H1 (cell line): ENCODE results near the gene DAPK2. TPM values are rescaled to one million over a fixed set of nuclear protein-coding genes. Genes with fewer than 3 reads are reported as not detected.

Source experiments
- CTCF ChIA-PET: fragments of 300-600 bp; sonication (Branson Sonifier 250); formaldehyde crosslinking; loops from one replicate; lab custom pipeline; 2021; ENCODE audit not compliant: partially characterized antibody; lab: Charles Lee
- POLR2A ChIA-PET: fragments of 300-600 bp; sonication (Branson Sonifier 250); formaldehyde crosslinking; loops from one replicate; lab custom pipeline; 2021; ENCODE audit warnings: inconsistent platforms; ENCODE audit not compliant: partially characterized antibody; lab: Charles Lee
- DNase-seq, 2 experiments: peaks; one replicate each; pipeline versions ENCODE4 v3.0.0 to v3.0.0-alpha.2; 2010 to 2022; ENCODE audit warnings: low spot score in 2 of 2, low read depth in 1 of 2, mixed read lengths in 1 of 2
- FAIRE-seq: peaks from 2 replicates; lab custom pipeline; 2011; peaks lifted over from hg19 to GRCh38; lab: Jason Lieb, UNC
- H2AFZ ChIP-seq: 2 replicates; pipeline ENCODE4 v1.8.1; 2012; ENCODE audit warnings: low read length, inconsistent platforms
- H2AK5ac ChIP-seq: 2 replicates; pipeline ENCODE4 v1.6.1; 2013; ENCODE audit warnings: low read depth, low read length
- H2BK120ac ChIP-seq: replicated peaks from 2 replicates; pipeline ENCODE3; 2013; ENCODE audit warnings: low read depth, low read length, inconsistent platforms
- H2BK12ac ChIP-seq: 2 replicates; pipeline ENCODE4 v1.6.1; 2013; ENCODE audit warnings: low read depth, low read length
- H2BK15ac ChIP-seq: 2 replicates; pipeline ENCODE4 v1.6.1; 2013; ENCODE audit warnings: low read length
- H2BK20ac ChIP-seq: 2 replicates; pipeline ENCODE4 v1.6.1; 2013; ENCODE audit warnings: low read length
- H2BK5ac ChIP-seq: 2 replicates; pipeline ENCODE4 v1.6.1; 2013; ENCODE audit warnings: low read depth, low read length
- H3K14ac ChIP-seq: 2 replicates; pipeline ENCODE4 v1.6.1; 2013; ENCODE audit warnings: inconsistent platforms; ENCODE audit not compliant: insufficient read length
- H3K18ac ChIP-seq: 2 replicates; pipeline ENCODE4 v1.6.1; 2013; ENCODE audit warnings: low read length; ENCODE audit errors: extremely low read depth
- H3K23ac ChIP-seq: 2 replicates; pipeline ENCODE4 v1.6.1; 2013; ENCODE audit warnings: inconsistent platforms; ENCODE audit not compliant: insufficient read length
- H3K23me2 ChIP-seq: 2 replicates; pipeline ENCODE4 v1.6.1; 2013; ENCODE audit warnings: low read depth, low read length
- H3K27ac ChIP-seq: 2 replicates; pipeline ENCODE4 v1.6.1; 2011; ENCODE audit warnings: low read depth, low read length, inconsistent platforms
- H3K27me3 ChIP-seq, 4 experiments: replicated peaks in 1 of 4; 1 replicate in 1 of 4; 2 replicates in 3 of 4; pipeline versions ENCODE4 v1.6.1 to v1.8.1; 2011 to 2013; ENCODE audit warnings: low read length in 3 of 4, mild to moderate bottlenecking in 3 of 4, inconsistent platforms in 2 of 4, mixed read lengths in 2 of 4, moderate library complexity in 1 of 4; ENCODE audit not compliant: control insufficient read depth in 3 of 4, insufficient read depth in 3 of 4; ENCODE audit errors: extremely low read depth in 1 of 4
- H3K36me3 ChIP-seq, 4 experiments: 2 replicates each; pipeline versions ENCODE4 v1.6.1 to v1.8.1; 2011 to 2013; ENCODE audit warnings: mild to moderate bottlenecking in 4 of 4, low read length in 3 of 4, moderate library complexity in 2 of 4, control low read depth in 1 of 4, inconsistent platforms in 1 of 4; ENCODE audit not compliant: insufficient read depth in 4 of 4, control insufficient read depth in 2 of 4
- H3K4ac ChIP-seq: replicated peaks from 2 replicates; pipeline ENCODE3; 2013; ENCODE audit warnings: low read length, low read depth, mixed read lengths, inconsistent platforms; ENCODE audit not compliant: insufficient read length
- H3K4me1 ChIP-seq, 4 experiments: replicated peaks in 1 of 4; 1 replicate in 1 of 4; 2 replicates in 3 of 4; pipeline versions ENCODE4 v1.6.1 to v1.8.1; 2011 to 2013; ENCODE audit warnings: low read length in 3 of 4, inconsistent platforms in 2 of 4, mixed read lengths in 1 of 4; ENCODE audit not compliant: insufficient read depth in 4 of 4, control insufficient read depth in 3 of 4
- H3K4me2 ChIP-seq, 2 experiments: 2 replicates each; pipeline versions ENCODE4 v1.6.1 to v1.8.1; 2011 to 2013; ENCODE audit warnings: low read depth in 2 of 2, low read length in 2 of 2, control low read depth in 1 of 2, inconsistent platforms in 1 of 2, mild to moderate bottlenecking in 1 of 2; ENCODE audit not compliant: insufficient read depth in 1 of 2
- H3K4me3 ChIP-seq, 4 experiments: fragments of 200-600, 300-600 bp in 1 of 4; sonication (generic), shearing (Covaris generic), sonication (Bioruptor Twin) in 1 of 4; 2 replicates each; pipeline versions ENCODE4 v1.5.1 to v1.8.1; 2011 to 2016; ENCODE audit warnings: low read length in 4 of 4, low read depth in 3 of 4, control low read depth in 2 of 4, inconsistent platforms in 2 of 4, mild to moderate bottlenecking in 2 of 4, mixed read lengths in 1 of 4, moderate library complexity in 1 of 4; ENCODE audit not compliant: insufficient read depth in 2 of 4; ENCODE audit errors: extremely low read depth in 1 of 4
- H3K56ac ChIP-seq: replicated peaks from 2 replicates; pipeline ENCODE3; 2013; ENCODE audit warnings: low read depth, mild to moderate bottlenecking, mixed read lengths, low read length, inconsistent platforms; ENCODE audit not compliant: insufficient read length
- H3K79me1 ChIP-seq: 2 replicates; pipeline ENCODE4 v1.6.1; 2013; ENCODE audit warnings: low read depth, low read length, control low read depth
- H3K79me2 ChIP-seq, 2 experiments: 2 replicates each; pipeline versions ENCODE4 v1.6.1 to v1.8.1; 2012 to 2013; ENCODE audit warnings: low read length in 2 of 2, mild to moderate bottlenecking in 2 of 2, inconsistent platforms in 1 of 2; ENCODE audit not compliant: insufficient read depth in 2 of 2, control insufficient read depth in 1 of 2
- H3K9ac ChIP-seq, 4 experiments: replicated peaks in 1 of 4; 1 replicate in 1 of 4; 2 replicates in 3 of 4; pipeline versions ENCODE4 v1.6.1 to v1.8.1; 2011 to 2013; ENCODE audit warnings: low read depth in 3 of 4, low read length in 3 of 4, control low read depth in 2 of 4, mild to moderate bottlenecking in 2 of 4, moderate library complexity in 2 of 4, inconsistent platforms in 1 of 4; ENCODE audit errors: extremely low read depth in 1 of 4
- H3K9me3 ChIP-seq, 2 experiments: 2 replicates each; pipeline versions ENCODE4 v1.6.1 to v1.8.1; 2012 to 2013; ENCODE audit warnings: mild to moderate bottlenecking in 2 of 2, moderate library complexity in 2 of 2, control low read depth in 1 of 2, inconsistent platforms in 1 of 2, low read depth in 1 of 2, low read length in 1 of 2, mixed read lengths in 1 of 2; ENCODE audit not compliant: insufficient read depth in 2 of 2
- H4K20me1 ChIP-seq, 2 experiments: replicated peaks in 1 of 2; 2 replicates each; pipeline versions ENCODE3 to v1.8.1; 2011 to 2013; ENCODE audit warnings: inconsistent platforms in 2 of 2, low read length in 2 of 2, mild to moderate bottlenecking in 1 of 2; ENCODE audit not compliant: insufficient read depth in 2 of 2, control insufficient read depth in 1 of 2
- H4K5ac ChIP-seq: 2 replicates; pipeline ENCODE4 v1.6.1; 2013; ENCODE audit warnings: low read length, low read depth, mixed read lengths, inconsistent platforms; ENCODE audit not compliant: insufficient read length
- H4K8ac ChIP-seq: 2 replicates; pipeline ENCODE4 v1.8.0; 2013; ENCODE audit warnings: mild to moderate bottlenecking, moderate library complexity, low read length, inconsistent platforms; ENCODE audit not compliant: insufficient read depth; ENCODE audit errors: extremely low read depth
- H4K91ac ChIP-seq: replicated peaks from 2 replicates; pipeline ENCODE3; 2013; ENCODE audit warnings: low read length, mixed read lengths, inconsistent platforms; ENCODE audit not compliant: insufficient read length
- CREB1 ChIP-seq: IDR thresholded peaks from 2 replicates; pipeline ENCODE4 v1.6.1; 2012; ENCODE audit warnings: inconsistent platforms
- EP300 ChIP-seq, 2 experiments: IDR thresholded peaks; 1 replicate in 1 of 2; 2 replicates in 1 of 2; pipeline ENCODE4 v1.6.1; 2011 to 2012; ENCODE audit warnings: low read depth in 2 of 2, low read length in 2 of 2, mild to moderate bottlenecking in 2 of 2, borderline replicate concordance in 1 of 2, inconsistent platforms in 1 of 2, moderate library complexity in 1 of 2
- EZH2 ChIP-seq: fragments of 200-600 bp; sonication (generic); IDR thresholded peaks from 2 replicates; pipeline ENCODE4 v1.7.1; 2012; ENCODE audit warnings: low read depth, mild to moderate bottlenecking, moderate library complexity, low read length, inconsistent platforms; ENCODE audit not compliant: severe bottlenecking
- GABPA ChIP-seq: IDR thresholded peaks from 2 replicates; pipeline ENCODE4 v1.6.1; 2011; ENCODE audit warnings: mild to moderate bottlenecking, low read length, moderate library complexity, borderline replicate concordance; ENCODE audit not compliant: insufficient read depth
- NANOG ChIP-seq: IDR thresholded peaks from 2 replicates; pipeline ENCODE4 v1.6.1; 2011; ENCODE audit warnings: low read length, low read depth, mild to moderate bottlenecking, inconsistent platforms; ENCODE audit not compliant: insufficient read depth, poor library complexity, severe bottlenecking
- NRF1 ChIP-seq: IDR thresholded peaks from 2 replicates; pipeline ENCODE4 v1.6.1; 2011; ENCODE audit warnings: mild to moderate bottlenecking, low read depth, low read length, improper control_type of control experiment
- RFX5 ChIP-seq: IDR thresholded peaks from 2 replicates; pipeline ENCODE4 v1.6.1; 2011; ENCODE audit warnings: low read depth, low read length, improper control_type of control experiment, borderline replicate concordance
- SRF ChIP-seq: IDR thresholded peaks from 2 replicates; pipeline ENCODE4 v1.6.1; 2011; ENCODE audit warnings: mild to moderate bottlenecking, low read depth, low read length, moderate library complexity
- TAF1 ChIP-seq: IDR thresholded peaks from 2 replicates; pipeline ENCODE4 v1.6.1; 2011; ENCODE audit warnings: mild to moderate bottlenecking, low read depth, low read length
- TCF12 ChIP-seq: IDR thresholded peaks from 2 replicates; pipeline ENCODE4 v1.6.1; 2011; ENCODE audit warnings: low read depth, mild to moderate bottlenecking, low read length
- WGBS, 2 experiments: shearing (Covaris generic) in 1 of 2; methylation state at CpG; one replicate each; pipeline versions ENCODE4 v1.1.6 to v1.1.7; 2013 to 2015; ENCODE audit warnings: low lambda C conversion rate in 2 of 2, mixed read lengths in 2 of 2, inconsistent platforms in 1 of 2, low coverage in 1 of 2, missing lambda C conversion rate in 1 of 2; ENCODE audit not compliant: insufficient replicate concordance in 2 of 2, insufficient coverage in 1 of 2, insufficient read length in 1 of 2; ENCODE audit errors: extremely low coverage in 1 of 2, missing lambda C conversion rate in 1 of 2; 5-methylcytosine and 5-hydroxymethylcytosine counted together
- polyA plus RNA-seq, 7 experiments: library from polyadenylated mRNA; depleted of rRNA in 3 of 7; stranded (reverse) in 5 of 7; unstranded in 2 of 7; fragments of >200 nt in 5 of 7; fragments of 200-250 nt in 2 of 7; gene quantifications; 1 replicate in 5 of 7; 2 replicates in 1 of 7; 4 replicates in 1 of 7; pipeline versions ENCODE4 v1.2.1 to v1.2.3, GENCODE V29; 2011 to 2013; ENCODE audit warnings: missing spikeins in 2 of 7, mixed read lengths in 2 of 7
- total RNA-seq: library from RNA; stranded (reverse); fragmentation: NEBNext Ultra II Directional; extraction: Animal tissue kit (Norgen Biotek cat#: 25700); gene quantifications from 2 replicates; pipeline ENCODE4 v1.2.1, GENCODE V29; 2021
- TF ChIP-seq, protein P1 (sequence below): IDR thresholded peaks from 2 replicates; pipeline ENCODE4 v1.6.1; 2011; ENCODE audit warnings: low read length, improper control_type of control experiment
- TF ChIP-seq, protein P2 (sequence below): IDR thresholded peaks from 2 replicates; pipeline ENCODE4 v1.6.1; 2012; ENCODE audit warnings: inconsistent platforms

Gene DAPK2
- total and polyA plus RNA-seq, 2 of the 8 experiments (the other 6 are each of a cell fraction or from before 2014, with no cell fraction given): 1.8 to 2.9 TPM

DNA sequence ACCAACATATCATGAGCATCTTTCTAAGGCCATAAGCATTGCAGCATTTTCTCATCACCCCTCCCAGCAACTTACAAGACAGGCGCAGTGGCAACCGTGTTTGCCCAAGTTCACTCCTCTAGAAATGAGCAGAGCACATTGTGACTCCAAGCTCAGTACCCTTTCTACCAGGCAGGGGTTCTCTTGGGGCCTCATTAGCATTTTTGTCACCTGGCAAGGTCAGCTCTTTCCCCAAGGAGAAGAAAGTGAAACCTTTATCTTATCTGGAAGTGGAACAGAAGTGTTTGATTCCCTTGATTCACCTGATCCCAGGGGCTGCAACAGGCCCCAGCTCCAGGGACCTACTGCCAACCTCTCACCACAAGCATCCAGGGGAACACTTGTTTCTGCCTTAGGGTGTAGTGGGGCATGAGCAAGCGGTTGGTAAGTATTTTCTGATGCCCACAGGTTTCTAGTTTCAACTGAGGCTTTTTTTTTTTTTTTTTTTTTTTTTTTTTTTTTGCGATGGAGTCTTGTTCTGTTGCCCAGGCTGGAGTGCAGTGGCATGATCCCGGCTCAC, 168.5 kb downstream of the DAPK2 start:
- H3K23ac ChIP-seq: no peak overlapping the region
- ChIA-PET POLR2A (no interaction called here), CTCF (interaction anchor here (0.7 to 7.3 kb wide), 4 partner anchors 10 to 126 kb away, joined by 3 to 66 read pairs (median 8); no protein-coding TSS in a partner anchor)
- no peak overlapping the region for H4K91ac ChIP-seq
- H2BK12ac ChIP-seq: no peak overlapping the region
- no peak overlapping the region for H2AFZ ChIP-seq
- no peak overlapping the region for H4K5ac ChIP-seq
- no peaks in the 10 kb centered on the region for H3K23me2 ChIP-seq
- no peak overlapping the region for H3K14ac ChIP-seq
- H3K9ac ChIP-seq: no peak overlapping the region
- 88% methylated on average over 4 of the region's 5 CpGs; no CpG with 5 or more reads in 1 of the 2 experiments for WGBS, 2 experiments
- H3K4me1 ChIP-seq: peaks cover 3 to 19% (median 6%) of the 10 kb centered on the region in 4 experiments
- H2AK5ac ChIP-seq: no peak overlapping the region
- H3K27ac ChIP-seq: no peak overlapping the region
- no peak overlapping the region for H2BK15ac ChIP-seq
- H2BK120ac ChIP-seq: no peak overlapping the region
- no peaks in the 10 kb centered on the region for H3K36me3 ChIP-seq
- no peak overlapping the region for H2BK5ac ChIP-seq
- no peak overlapping the region for H3K4me2 ChIP-seq
- H3K4ac ChIP-seq: no peak overlapping the region
- no peak overlapping the region for H2BK20ac ChIP-seq
- H3K9me3 ChIP-seq: peaks cover 0 to 3% of the 10 kb centered on the region in 2 experiments; a peak in 1 of 4 replicates
- H3K56ac ChIP-seq: no peak overlapping the region
- no peak overlapping the region for H3K18ac ChIP-seq
- H3K27me3 ChIP-seq: no peaks in the 10 kb centered on the region
- H4K8ac ChIP-seq: no peak overlapping the region
- no peaks in the 10 kb centered on the region for H4K20me1 ChIP-seq
- no peak for FAIRE-seq
- no peaks in the 10 kb centered on the region for H3K79me2 ChIP-seq
- no peaks in the 10 kb centered on the region for H3K79me1 ChIP-seq
- no peak for DNase-seq
- H3K4me3 ChIP-seq: no peak overlapping the region
- TF ChIP-seq NRF1 (no peak), EP300 (IDR thresholded peaks at IDR 0.05; ENCODE audit: borderline replicate concordance in 1 of 2, low read depth in 2 of 2, low read length in 2 of 2) (no peak), EZH2 (no peak), RFX5 (no peak), NANOG (no peak), TCF12 (no peak), SRF (no peak), GABPA (no peak), CREB1 (no peak), TAF1 (no peak)
- TF ChIP-seq, protein P1, sequence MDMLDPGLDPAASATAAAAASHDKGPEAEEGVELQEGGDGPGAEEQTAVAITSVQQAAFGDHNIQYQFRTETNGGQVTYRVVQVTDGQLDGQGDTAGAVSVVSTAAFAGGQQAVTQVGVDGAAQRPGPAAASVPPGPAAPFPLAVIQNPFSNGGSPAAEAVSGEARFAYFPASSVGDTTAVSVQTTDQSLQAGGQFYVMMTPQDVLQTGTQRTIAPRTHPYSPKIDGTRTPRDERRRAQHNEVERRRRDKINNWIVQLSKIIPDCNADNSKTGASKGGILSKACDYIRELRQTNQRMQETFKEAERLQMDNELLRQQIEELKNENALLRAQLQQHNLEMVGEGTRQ: no peak
- TF ChIP-seq, protein P2, sequence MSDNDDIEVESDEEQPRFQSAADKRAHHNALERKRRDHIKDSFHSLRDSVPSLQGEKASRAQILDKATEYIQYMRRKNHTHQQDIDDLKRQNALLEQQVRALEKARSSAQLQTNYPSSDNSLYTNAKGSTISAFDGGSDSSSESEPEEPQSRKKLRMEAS: no peak
